Common myeloid progenitor, CD34-positive (primary cell): ENCODE measurements around the gene WSCD2.

Experiments used
- CTCF ChIA-PET: fragments of 350-600 bp; sonication (Branson Sonifier 250); formaldehyde crosslinking; loops from one replicate; lab custom pipeline; 2021; ENCODE audit warnings: antibody characterized with exemption; lab: Charles Lee
- POLR2A ChIA-PET: fragments of 350-600 bp; sonication (Branson Sonifier 250); formaldehyde crosslinking; loops from one replicate; lab custom pipeline; 2021; ENCODE audit warnings: antibody characterized with exemption; lab: Charles Lee
- DNase-seq, 3 donors: peaks; one replicate each; pipeline versions ENCODE4 v3.0.0 to v3.0.0-alpha.2; 2013
- H3K27ac ChIP-seq, 2 experiments: 1 replicate in 1 of 2; 2 replicates in 1 of 2; pipeline ENCODE4 v1.7.0; 2013; ENCODE audit warnings: inconsistent platforms in 2 of 2, low read length in 2 of 2, mild to moderate bottlenecking in 2 of 2, low read depth in 1 of 2, moderate library complexity in 1 of 2; ENCODE audit not compliant: severe bottlenecking in 2 of 2, insufficient read depth in 1 of 2, poor library complexity in 1 of 2
- H3K27me3 ChIP-seq, 5 experiments: replicated peaks in 2 of 5; 1 replicate in 3 of 5; 2 replicates in 2 of 5; pipeline versions ENCODE4 v1.6.1 to v1.7.0; 2013; ENCODE audit warnings: low read length in 4 of 5, mild to moderate bottlenecking in 2 of 5, moderate library complexity in 2 of 5, inconsistent platforms in 1 of 5; ENCODE audit not compliant: insufficient read depth in 5 of 5, control insufficient read depth in 4 of 5
- H3K36me3 ChIP-seq, 4 experiments: 1 replicate in 2 of 4; 2 replicates in 2 of 4; pipeline versions ENCODE4 v1.6.1 to v1.7.0; 2013; ENCODE audit warnings: low read length in 3 of 4, control low read depth in 1 of 4, mild to moderate bottlenecking in 1 of 4; ENCODE audit not compliant: control insufficient read depth in 4 of 4, insufficient read depth in 4 of 4
- H3K4me1 ChIP-seq, 4 experiments: 1 replicate in 3 of 4; 2 replicates in 1 of 4; pipeline versions ENCODE4 v1.6.1 to v1.7.1; 2013; ENCODE audit warnings: low read length in 3 of 4, mild to moderate bottlenecking in 3 of 4, control low read depth in 1 of 4, inconsistent platforms in 1 of 4, moderate library complexity in 1 of 4; ENCODE audit not compliant: control insufficient read depth in 4 of 4, insufficient read depth in 4 of 4; ENCODE audit errors: control extremely low read depth in 1 of 4
- H3K4me3 ChIP-seq, 7 experiments: 1 replicate in 4 of 7; 2 replicates in 3 of 7; pipeline versions ENCODE4 v1.5.1 to v1.7.0; 2013; ENCODE audit warnings: mild to moderate bottlenecking in 7 of 7, low read length in 6 of 7, moderate library complexity in 6 of 7, inconsistent platforms in 2 of 7, low read depth in 2 of 7, control low read depth in 1 of 7; ENCODE audit not compliant: insufficient read depth in 4 of 7, control insufficient read depth in 1 of 7; ENCODE audit errors: extremely low read depth in 1 of 7
- H3K9me3 ChIP-seq, 5 experiments: 1 replicate in 4 of 5; 2 replicates in 1 of 5; pipeline versions ENCODE4 v1.6.1 to v1.7.1; 2013; ENCODE audit warnings: low read length in 4 of 5, mild to moderate bottlenecking in 2 of 5, inconsistent platforms in 1 of 5, low read depth in 1 of 5, moderate library complexity in 1 of 5; ENCODE audit not compliant: control insufficient read depth in 4 of 5, insufficient read depth in 2 of 5; ENCODE audit errors: control extremely low read depth in 1 of 5
- WGBS: methylation state at CpG from one replicate; pipeline ENCODE4 v1.1.5; 2013; ENCODE audit not compliant: insufficient coverage; 5-methylcytosine and 5-hydroxymethylcytosine counted together

WSCD2 gene

DNA sequence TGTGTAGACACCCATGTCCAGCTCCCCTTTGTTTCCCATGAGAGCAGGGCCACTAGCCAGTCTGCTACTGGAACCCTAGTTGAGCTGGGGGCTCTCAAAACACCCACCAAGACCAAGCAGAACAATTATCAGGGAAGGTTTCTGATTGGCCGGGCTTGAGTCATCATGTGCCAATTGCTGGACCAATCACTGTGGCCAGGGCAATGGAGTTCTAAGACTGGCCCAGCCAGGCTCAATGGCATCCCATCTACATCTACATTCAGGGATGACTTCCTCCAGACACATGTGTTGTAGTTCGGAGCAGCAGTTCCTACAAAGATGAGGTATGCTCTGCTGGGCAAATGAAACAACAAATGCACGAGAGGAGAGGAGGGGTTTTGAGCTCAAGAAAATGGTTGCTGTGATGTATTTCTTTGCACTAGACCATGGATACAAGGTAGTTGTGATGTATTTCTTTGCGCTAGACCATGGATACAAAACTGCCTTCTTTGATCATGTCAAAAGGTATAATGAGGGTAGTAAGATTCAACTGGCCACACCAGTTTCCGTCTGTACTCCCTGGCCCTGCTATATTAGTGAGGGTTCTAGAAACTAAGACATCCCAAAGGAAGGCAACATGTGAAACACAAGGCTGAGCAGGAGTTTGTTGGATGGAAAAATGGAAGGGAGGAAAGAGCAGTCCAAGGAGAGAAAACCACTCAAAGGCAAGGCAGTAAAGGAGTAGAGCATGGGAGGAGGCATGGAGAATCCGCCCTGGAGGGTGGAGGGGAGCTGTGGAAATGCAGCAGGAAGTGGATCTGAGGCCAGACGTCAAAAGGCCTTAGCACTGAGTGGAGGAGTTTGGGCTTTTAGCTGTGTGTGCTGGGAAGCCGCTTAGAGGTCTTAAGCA is 8.9 kb upstream of the WSCD2 start:
- POLR2A ChIA-PET = no interaction called here
- peaks cover 0 to 5% (median 0%) of the 10 kb centered on the region in 4 experiments for H3K4me1 ChIP-seq
- CTCF ChIA-PET = no interaction called here

DNA sequence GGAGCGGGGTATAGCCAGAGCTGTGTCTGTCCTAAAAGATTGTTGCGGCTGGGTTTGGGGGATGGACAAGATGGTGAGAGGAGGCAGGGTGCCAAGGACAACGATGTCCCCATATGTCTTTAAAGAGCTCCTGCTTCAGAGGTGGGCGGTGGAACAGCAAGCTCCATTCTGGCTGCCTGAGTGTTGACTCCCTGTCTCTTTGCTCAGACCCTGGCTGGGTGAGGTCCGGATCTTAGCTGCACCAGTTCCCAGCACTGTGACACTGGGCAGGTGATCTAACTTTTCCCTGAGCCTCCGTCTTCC is 8.3 kb upstream of the WSCD2 start:
- CTCF ChIA-PET = no interaction called here
- no peak overlapping the region for H3K4me3 ChIP-seq
- POLR2A ChIA-PET = no interaction called here
- no peaks in the 10 kb centered on the region for H3K36me3 ChIP-seq
- DNase-seq = no peak
- peaks cover 0 to 5% (median 3%) of the 10 kb centered on the region in 5 experiments for H3K27me3 ChIP-seq
- WGBS = 87% methylated on average over 6 of the region's 6 CpGs
- H3K9me3 ChIP-seq = peaks cover 0 to 10% (median 0%) of the 10 kb centered on the region in 5 experiments
- H3K27ac ChIP-seq = no peak overlapping the region
- H3K4me1 ChIP-seq = peaks cover 0 to 5% (median 0%) of the 10 kb centered on the region in 4 experiments

More for the DNA sequence above, 8.9 kb upstream of the WSCD2 start:
- Histone ChIP-seq H3K27me3 (peaks cover 0 to 5% (median 3%) of the 10 kb centered on the region in 5 experiments), H3K4me3 (no peak overlapping the region), H3K27ac (no peak overlapping the region), H3K36me3 (no peaks in the 10 kb centered on the region), H3K9me3 (peaks cover 0 to 8% (median 0%) of the 10 kb centered on the region in 5 experiments)
- 100% methylated on average over 7 of the region's 8 CpGs for WGBS
- no peak for DNase-seq

DNA sequence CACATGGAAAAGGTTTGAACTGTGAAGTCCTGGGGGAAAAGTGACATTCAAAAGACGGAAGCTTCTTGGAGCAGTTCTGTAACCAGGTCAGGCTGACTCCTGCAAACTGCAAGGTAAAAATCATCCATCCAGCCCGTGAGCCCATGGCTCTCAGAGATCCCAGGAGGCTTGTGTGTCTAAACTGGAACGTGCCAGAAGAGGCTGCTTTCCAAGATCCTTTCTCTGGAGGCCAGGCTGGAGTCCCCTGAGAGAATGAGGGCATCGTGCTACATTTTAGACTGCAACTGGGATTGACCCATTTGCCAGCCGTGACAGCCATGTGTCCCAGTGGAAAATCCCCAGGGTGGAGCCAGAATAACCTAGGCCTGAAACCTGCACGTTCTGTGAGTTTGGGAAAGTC is 7.8 kb upstream of the WSCD2 start:
- H3K27me3 ChIP-seq = peaks cover 0 to 10% (median 4%) of the 10 kb centered on the region in 5 experiments
- WGBS = 99% methylated on average over 6 of the region's 6 CpGs
- POLR2A ChIA-PET = no interaction called here
- peaks cover 0 to 12% (median 0%) of the 10 kb centered on the region in 5 experiments for H3K9me3 ChIP-seq
- H3K4me3 ChIP-seq = no peak overlapping the region
- CTCF ChIA-PET = no interaction called here
- peaks cover 0 to 5% (median 0%) of the 10 kb centered on the region in 4 experiments for H3K4me1 ChIP-seq
- no peak for DNase-seq
- no peaks in the 10 kb centered on the region for H3K36me3 ChIP-seq
- H3K27ac ChIP-seq = no peak overlapping the region

DNA sequence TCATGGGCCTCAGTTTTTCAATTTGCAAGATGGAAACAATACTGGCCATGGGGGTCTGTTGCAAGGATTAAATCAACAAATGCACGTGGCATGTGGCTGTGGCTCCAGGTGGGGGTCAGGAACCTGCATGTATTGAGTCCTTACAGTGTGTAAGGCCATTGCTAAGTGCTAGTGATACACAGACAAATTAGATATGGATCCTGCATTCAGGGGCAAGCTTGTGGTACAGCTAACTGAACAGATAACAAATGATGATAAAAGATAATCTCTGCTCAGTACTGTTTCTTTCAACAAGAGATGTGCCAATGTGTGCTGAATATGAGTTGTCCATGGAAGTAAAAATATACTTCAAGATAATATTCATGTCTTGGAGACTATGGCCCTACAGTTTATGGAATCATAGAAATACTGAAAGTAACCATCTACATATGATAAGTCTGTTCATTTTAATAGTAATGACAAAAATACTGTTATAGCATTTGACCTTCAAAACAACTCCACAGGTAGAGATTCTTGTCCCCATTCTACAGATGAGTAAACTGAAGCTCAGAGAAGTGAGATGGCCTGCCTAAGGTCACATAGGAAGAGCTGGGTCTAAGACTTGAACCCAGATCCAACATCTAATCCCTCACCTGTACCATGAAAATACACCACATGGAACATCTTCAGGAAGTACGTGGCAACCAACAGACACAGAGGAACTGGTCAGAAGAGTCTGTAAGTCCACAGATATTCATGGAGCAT is 7.2 kb upstream of the WSCD2 start:
- Histone ChIP-seq H3K27ac (peak overlapping the region in 1 of 2 experiments; percentile 54), H3K27me3 (peaks cover 0 to 14% (median 4%) of the 10 kb centered on the region in 5 experiments), H3K36me3 (no peaks in the 10 kb centered on the region), H3K4me3 (no peak overlapping the region), H3K9me3 (peaks cover 0 to 12% (median 0%) of the 10 kb centered on the region in 5 experiments), H3K4me1 (peaks cover 0 to 5% (median 0%) of the 10 kb centered on the region in 4 experiments)
- 100% methylated on average over 1 of the region's 2 CpGs for WGBS
- POLR2A ChIA-PET = no interaction called here
- CTCF ChIA-PET = no interaction called here
- no peak for DNase-seq

DNA sequence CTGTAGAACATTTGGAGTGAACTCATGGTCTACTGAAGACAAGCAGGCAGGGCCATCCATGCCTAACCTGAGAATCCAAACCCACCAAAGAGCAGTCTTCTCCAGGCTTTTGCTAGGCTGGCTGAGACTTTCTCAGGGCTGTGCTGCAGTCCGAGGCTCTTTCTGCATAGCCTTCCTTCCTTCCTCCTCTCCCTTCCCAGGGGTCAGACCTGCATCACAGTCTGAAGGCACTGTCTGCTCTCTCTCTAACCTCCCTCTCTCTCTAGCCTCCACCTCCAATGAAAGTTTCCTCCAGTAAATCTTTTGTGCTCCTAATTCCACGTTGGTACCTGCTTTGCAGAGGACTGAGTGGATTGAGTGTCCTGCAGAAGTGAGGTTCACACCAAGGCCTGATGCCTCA is 6.4 kb upstream of the WSCD2 start:
- CTCF ChIA-PET = no interaction called here
- Histone ChIP-seq H3K9me3 (peaks cover 0 to 12% (median 0%) of the 10 kb centered on the region in 5 experiments), H3K27me3 (peaks cover 0 to 21% (median 9%) of the 10 kb centered on the region in 5 experiments), H3K27ac (peak overlapping the region in 1 of 2 experiments; percentile 54), H3K4me1 (peaks cover 0 to 5% (median 0%) of the 10 kb centered on the region in 4 experiments), H3K4me3 (no peak overlapping the region), H3K36me3 (no peaks in the 10 kb centered on the region)
- POLR2A ChIA-PET = no interaction called here
- DNase-seq = no peak
- WGBS = 100% methylated on average over 1 of the region's 2 CpGs

DNA sequence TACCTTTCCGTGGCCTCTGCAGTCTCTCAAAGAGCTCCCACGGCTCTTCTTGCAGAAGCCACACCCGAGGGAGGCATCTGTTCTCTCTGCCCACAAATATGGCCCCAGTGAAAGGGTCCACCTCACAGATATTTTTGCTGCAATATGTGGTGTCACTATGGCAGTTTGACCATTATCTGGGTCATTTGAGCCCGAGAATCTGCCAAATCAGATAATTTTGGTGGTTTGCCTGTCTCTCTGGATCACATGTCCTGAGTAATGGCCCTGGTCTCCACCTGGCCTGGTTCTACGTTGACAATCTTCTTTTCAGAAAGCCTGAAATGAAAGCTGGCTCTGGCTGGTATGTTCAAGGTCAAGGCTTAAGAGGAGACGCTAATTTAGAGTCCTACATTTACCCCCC is 5.7 kb upstream of the WSCD2 start:
- peak in 1 of 3 donors; percentile 10 for DNase-seq
- Histone ChIP-seq H3K27ac (no peak overlapping the region), H3K36me3 (no peaks in the 10 kb centered on the region), H3K9me3 (peaks cover 0 to 12% (median 0%) of the 10 kb centered on the region in 5 experiments), H3K4me1 (peaks cover 0 to 5% (median 0%) of the 10 kb centered on the region in 4 experiments), H3K4me3 (no peak overlapping the region), H3K27me3 (peaks cover 0 to 29% (median 11%) of the 10 kb centered on the region in 5 experiments)
- 84% methylated on average over 5 of the region's 6 CpGs for WGBS
- ChIA-PET CTCF (no interaction called here), POLR2A (no interaction called here)
